ENCODE measurements around the gene KAT8. TPM values are rescaled to one million over a fixed set of nuclear protein-coding genes. Genes with fewer than 3 reads are reported as not detected.
"Not testable (repeated sequence)": the region's sequence is repeated elsewhere in the genome, so short reads cannot be mapped to it uniquely, and the experiment has no call there.

Gene KAT8
- total RNA-seq, 4 donors from 2014 or later: 25.7 to 57.2 (median 30.4) TPM

- peaks cover 34 to 80% (median 35%) of the 10 kb centered on the region in 3 donors for H3K4me1 ChIP-seq
- peaks cover 0 to 5% (median 0%) of the 10 kb centered on the region in 4 donors for H3K27me3 ChIP-seq
- H3K9me3 ChIP-seq: no peaks in the 10 kb centered on the region
- WGBS, 2 donors: 27 to 71% methylated on average over 13 to 16 of the region's 27 CpGs
- peak overlapping the region in 2 of 4 donors; percentile 13 to 49 for H3K4me3 ChIP-seq
- no peaks in the 10 kb centered on the region for H3K36me3 ChIP-seq
- TF ChIP-seq CTCF (IDR thresholded peaks at IDR 0.05) (no peak), POLR2A (IDR thresholded peaks at IDR 0.05) (no peak)
- intact Hi-C loops (cut with DNase I): no loop called here
- peak overlapping the region; percentile 77 to 93 (median 82) for H3K27ac ChIP-seq
- DNase-seq: no peak
Observed at GRCh38 chr16:31138621-31139578, 21.4 kb downstream of the KAT8 start.

GRCh38 chr16:31141071-31141469 is 23.6 kb downstream of the KAT8 start:
- not testable (repeated sequence) for H3K9me3 ChIP-seq, H3K36me3 ChIP-seq, DNase-seq, H3K27me3 ChIP-seq
- 64 to 72% methylated on average over 5 to 9 of the region's 9 CpGs for WGBS, 2 donors
- intact Hi-C loops (cut with DNase I): loop anchor here (5.0 kb wide), 1 partner anchor 154 kb away; the partner anchor contains the start of gene HSD3B7
- Histone ChIP-seq H3K4me3 (peak overlapping the region in 3 of 4 donors; percentile 40 to 70 (median 59)), H3K4me1 (peaks cover 29 to 65% (median 33%) of the 10 kb centered on the region in 3 donors), H3K27ac (peak overlapping the region; percentile 88 to 93 (median 89))

- TF ChIP-seq POLR2A (IDR thresholded peaks at IDR 0.05): peak in 1 of 4 donors; percentile 37
- no peak for TF ChIP-seq CTCF (IDR thresholded peaks at IDR 0.05)
- WGBS, 2 donors: 3 to 9% methylated on average over 4 of the region's 10 CpGs
- DNase-seq: no peak
- Histone ChIP-seq H3K27me3 (peaks cover 0 to 4% (median 0%) of the 10 kb centered on the region in 4 donors), H3K27ac (peak overlapping the region; percentile 88 to 93 (median 89)), H3K4me3 (peak overlapping the region; percentile 2 to 70 (median 50)), H3K36me3 (no peaks in the 10 kb centered on the region), H3K4me1 (peaks cover 28 to 64% (median 33%) of the 10 kb centered on the region in 3 donors), H3K9me3 (no peaks in the 10 kb centered on the region)
- intact Hi-C loops (cut with DNase I): loop anchor here (5.0 kb wide), 1 partner anchor 154 kb away; the partner anchor contains the start of gene HSD3B7
Observed at GRCh38 chr16:31141489-31142108, 24.1 kb downstream of the KAT8 start.

- peak overlapping the region; percentile 40 to 70 (median 50) for H3K4me3 ChIP-seq
- 2 to 5% methylated on average over 15 to 22 of the region's 89 CpGs for WGBS, 2 donors
- peak overlapping the region; percentile 88 to 93 (median 89) for H3K27ac ChIP-seq
- TF ChIP-seq CTCF (IDR thresholded peaks at IDR 0.05): peak; percentile 95 to 100 (median 100)
- peak in 2 of 4 donors; percentile 15 to 19 for TF ChIP-seq POLR2A (IDR thresholded peaks at IDR 0.05)
- no peaks in the 10 kb centered on the region for H3K36me3 ChIP-seq
- peak; percentile 98 for DNase-seq
- intact Hi-C loops (cut with DNase I): loop anchor here (5.0 kb wide), 1 partner anchor 155 kb away; the partner anchor contains the start of gene HSD3B7
- H3K27me3 ChIP-seq: peaks cover 0 to 12% (median 0%) of the 10 kb centered on the region in 4 donors
- H3K9me3 ChIP-seq: no peaks in the 10 kb centered on the region
- peaks cover 28 to 64% (median 33%) of the 10 kb centered on the region in 3 donors for H3K4me1 ChIP-seq
Observed at GRCh38 chr16:31142109-31143010, 24.9 kb downstream of the KAT8 start.
